HUES6 (cell line): ENCODE results near the gene TFPT.

Experiments used
- H3K27ac ChIP-seq: 2 replicates; pipeline ENCODE4 v1.7.0; 2013; ENCODE audit warnings: low read depth, mild to moderate bottlenecking, low read length, inconsistent platforms
- H3K27me3 ChIP-seq: 2 replicates; pipeline ENCODE4 v1.6.1; 2013; ENCODE audit warnings: low read length; ENCODE audit not compliant: control insufficient read depth, insufficient read depth
- H3K36me3 ChIP-seq: 2 replicates; pipeline ENCODE4 v1.6.1; 2013; ENCODE audit warnings: low read length; ENCODE audit not compliant: control insufficient read depth, insufficient read depth
- H3K4me1 ChIP-seq: 2 replicates; pipeline ENCODE4 v1.6.1; 2013; ENCODE audit warnings: low read length; ENCODE audit not compliant: control insufficient read depth, insufficient read depth
- H3K4me3 ChIP-seq: 2 replicates; pipeline ENCODE4 v1.5.1; 2013; ENCODE audit warnings: low read depth, low read length
- H3K9ac ChIP-seq: one replicate; pipeline ENCODE4 v1.6.1; 2013; ENCODE audit warnings: mild to moderate bottlenecking, low read length
- H3K9me3 ChIP-seq: 2 replicates; pipeline ENCODE4 v1.6.1; 2013; ENCODE audit warnings: low read depth, low read length; ENCODE audit not compliant: control insufficient read depth, insufficient read depth

TFPT gene

DNA sequence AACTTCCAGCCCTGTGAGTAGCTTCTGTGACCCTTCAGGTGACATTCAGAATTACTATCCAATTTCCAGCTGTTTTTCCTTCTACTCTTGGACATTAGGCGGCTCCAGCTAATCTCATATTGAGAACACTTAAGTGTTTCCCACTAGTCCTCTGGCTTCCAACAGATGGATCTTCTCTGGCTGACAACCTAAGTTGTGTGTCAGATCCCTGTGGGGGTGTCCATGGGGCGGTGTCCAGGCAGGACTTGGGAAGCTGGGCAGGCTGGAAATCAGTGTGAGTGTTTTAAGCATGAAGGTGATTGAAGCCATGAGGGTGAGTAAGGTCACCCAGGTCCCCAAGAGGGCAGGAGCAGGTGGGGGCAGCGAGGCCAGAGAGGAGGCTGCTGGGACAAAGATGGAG, 32.2 kb upstream of the TFPT start:
- Histone ChIP-seq H3K4me3 (no peak overlapping the region), H3K27ac (no peak overlapping the region), H3K9ac (no peak overlapping the region), H3K27me3 (no peaks in the 10 kb centered on the region), H3K9me3 (no peaks in the 10 kb centered on the region), H3K36me3 (peaks cover 97% of the 10 kb centered on the region), H3K4me1 (no peaks in the 10 kb centered on the region)

DNA sequence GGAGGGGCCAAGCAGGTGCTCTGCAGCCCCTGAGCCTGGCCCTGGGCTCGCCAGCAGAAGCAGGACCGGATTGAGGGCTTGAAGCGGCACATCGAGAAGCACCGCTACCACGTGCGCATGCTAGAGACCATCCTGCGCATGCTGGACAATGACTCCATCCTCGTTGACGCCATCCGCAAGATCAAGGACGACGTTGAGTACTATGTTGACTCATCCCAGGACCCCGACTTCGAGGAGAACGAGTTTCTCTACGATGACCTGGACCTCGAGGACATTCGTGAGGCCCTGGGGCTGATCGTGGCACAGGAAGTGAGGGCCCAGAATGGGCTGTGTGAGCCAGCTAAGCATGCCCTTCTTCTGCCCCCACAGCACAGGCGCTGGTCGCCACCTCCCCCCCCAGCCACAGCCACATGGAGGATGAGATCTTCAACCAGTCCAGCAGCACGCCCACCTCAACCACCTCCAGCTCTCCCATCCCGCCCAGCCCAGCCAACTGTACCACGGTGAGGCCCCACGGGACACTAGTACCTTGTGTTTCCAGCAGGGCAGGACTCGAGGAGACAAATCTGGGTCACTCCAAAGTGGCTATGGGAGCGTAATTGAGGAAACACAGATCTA, 30.2 kb upstream of the TFPT start:
- Histone ChIP-seq H3K4me3 (no peak overlapping the region), H3K27me3 (no peaks in the 10 kb centered on the region), H3K9ac (no peak overlapping the region), H3K36me3 (peaks cover 99% of the 10 kb centered on the region), H3K9me3 (no peaks in the 10 kb centered on the region), H3K27ac (no peak overlapping the region), H3K4me1 (no peaks in the 10 kb centered on the region)

DNA sequence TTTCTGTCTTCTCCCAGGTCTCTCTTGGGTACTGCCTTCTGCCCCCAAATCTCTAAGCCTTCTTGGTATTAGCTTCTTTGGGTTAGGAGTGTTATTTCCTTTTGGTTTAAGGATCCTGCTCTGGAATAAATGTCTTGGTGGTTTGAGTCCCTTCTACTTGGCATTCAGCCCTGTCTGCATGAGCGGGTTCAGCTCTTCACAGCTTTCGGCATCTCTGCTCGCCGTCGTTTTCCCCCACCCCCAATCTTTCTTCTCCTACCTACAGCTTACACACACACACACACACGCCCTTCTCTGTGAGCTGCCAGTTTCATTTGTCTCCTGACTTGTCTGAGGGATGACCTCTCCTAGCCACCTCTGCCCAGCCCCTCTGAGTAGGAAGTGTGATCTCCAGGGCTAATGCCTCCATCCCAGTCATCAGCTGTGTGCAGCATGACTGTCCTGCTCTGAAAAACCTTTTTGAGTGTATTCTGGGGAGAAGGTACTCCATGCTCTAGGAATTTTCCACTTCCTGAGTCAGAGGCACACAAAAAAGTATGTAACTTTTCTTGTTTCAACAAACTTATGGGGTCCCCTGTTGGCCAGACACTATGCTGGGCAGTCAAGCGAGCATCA, 26.8 kb upstream of the TFPT start:
- H3K4me1 ChIP-seq, result peaks cover 4% of the 10 kb centered on the region; the same call in 1 of the 2 replicates
- no peak overlapping the region for H3K27ac ChIP-seq
- no peaks in the 10 kb centered on the region for H3K9me3 ChIP-seq
- H3K27me3 ChIP-seq, result no peaks in the 10 kb centered on the region
- H3K9ac ChIP-seq, result no peak overlapping the region
- H3K36me3 ChIP-seq, result peaks cover 86% of the 10 kb centered on the region
- no peak overlapping the region for H3K4me3 ChIP-seq

DNA sequence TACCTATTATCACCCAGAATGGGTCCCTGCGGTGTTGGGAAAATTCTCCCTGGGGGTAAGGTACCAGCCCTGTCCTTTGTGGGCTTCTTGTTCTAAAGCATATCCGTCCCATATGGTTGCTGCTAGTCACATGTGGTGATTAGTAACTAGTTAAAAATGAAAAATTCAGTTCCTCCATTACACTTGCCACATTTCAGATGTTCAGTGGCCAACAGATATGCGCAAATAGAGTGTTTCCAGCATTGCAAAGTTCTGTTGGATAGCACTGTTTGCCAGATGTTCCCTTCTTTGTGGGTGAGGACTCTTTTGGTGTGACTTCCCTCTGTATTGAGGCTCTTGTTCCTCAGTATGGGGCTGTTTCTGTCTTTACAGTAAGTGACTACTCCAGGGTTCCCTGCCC, 25.9 kb upstream of the TFPT start:
- Histone ChIP-seq H3K4me1 (peaks cover 4% of the 10 kb centered on the region; the same call in 1 of the 2 replicates), H3K4me3 (no peak overlapping the region), H3K27ac (no peak overlapping the region), H3K27me3 (no peaks in the 10 kb centered on the region), H3K36me3 (peaks cover 76% of the 10 kb centered on the region), H3K9me3 (no peaks in the 10 kb centered on the region), H3K9ac (no peak overlapping the region)

DNA sequence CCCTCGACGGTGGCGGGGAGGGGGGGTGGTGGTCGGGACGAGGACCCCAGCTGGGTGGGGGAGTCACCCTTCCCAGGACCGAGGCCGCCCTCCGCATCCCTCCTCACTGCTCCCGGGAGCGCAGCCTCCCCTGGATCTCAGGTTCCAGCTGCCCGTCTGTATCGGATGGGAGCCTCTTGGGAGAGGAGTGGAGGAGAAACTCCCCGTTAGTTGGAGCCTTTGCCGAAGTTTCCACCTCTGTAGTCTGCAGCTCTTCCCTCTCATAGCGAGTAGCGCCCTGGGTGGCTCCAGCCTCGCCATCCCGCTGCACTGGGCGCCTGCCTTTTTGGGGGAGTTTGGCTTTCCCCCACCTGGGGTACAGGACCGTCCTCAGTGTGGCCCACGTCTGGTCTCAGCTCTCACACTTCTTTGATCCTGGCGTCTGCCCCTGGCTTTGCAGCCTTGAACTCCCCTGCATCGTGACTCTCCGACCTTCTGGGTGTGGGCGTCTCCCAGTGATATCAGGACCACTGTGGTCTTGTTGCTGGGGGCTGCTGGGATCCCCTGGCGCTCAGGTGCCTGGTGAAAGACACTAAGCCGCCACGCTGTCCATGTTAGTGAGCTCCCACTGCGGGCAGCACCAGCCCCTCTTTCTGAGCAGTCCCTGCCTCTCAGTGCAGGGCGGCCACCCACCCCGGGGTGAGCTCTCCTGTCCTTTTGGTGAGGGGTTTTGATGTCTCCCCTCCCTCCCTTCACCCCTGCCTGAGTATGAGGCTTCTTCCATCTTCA, 23.2 kb upstream of the TFPT start:
- Histone ChIP-seq H3K27ac (no peak overlapping the region; the same call in 1 of the 2 replicates), H3K9ac (peak overlapping the region; percentile 93), H3K9me3 (no peaks in the 10 kb centered on the region), H3K4me1 (peaks cover 9% of the 10 kb centered on the region; the same call in 1 of the 2 replicates), H3K27me3 (no peaks in the 10 kb centered on the region), H3K36me3 (peaks cover 50% of the 10 kb centered on the region), H3K4me3 (peak overlapping the region; percentile 71)

DNA sequence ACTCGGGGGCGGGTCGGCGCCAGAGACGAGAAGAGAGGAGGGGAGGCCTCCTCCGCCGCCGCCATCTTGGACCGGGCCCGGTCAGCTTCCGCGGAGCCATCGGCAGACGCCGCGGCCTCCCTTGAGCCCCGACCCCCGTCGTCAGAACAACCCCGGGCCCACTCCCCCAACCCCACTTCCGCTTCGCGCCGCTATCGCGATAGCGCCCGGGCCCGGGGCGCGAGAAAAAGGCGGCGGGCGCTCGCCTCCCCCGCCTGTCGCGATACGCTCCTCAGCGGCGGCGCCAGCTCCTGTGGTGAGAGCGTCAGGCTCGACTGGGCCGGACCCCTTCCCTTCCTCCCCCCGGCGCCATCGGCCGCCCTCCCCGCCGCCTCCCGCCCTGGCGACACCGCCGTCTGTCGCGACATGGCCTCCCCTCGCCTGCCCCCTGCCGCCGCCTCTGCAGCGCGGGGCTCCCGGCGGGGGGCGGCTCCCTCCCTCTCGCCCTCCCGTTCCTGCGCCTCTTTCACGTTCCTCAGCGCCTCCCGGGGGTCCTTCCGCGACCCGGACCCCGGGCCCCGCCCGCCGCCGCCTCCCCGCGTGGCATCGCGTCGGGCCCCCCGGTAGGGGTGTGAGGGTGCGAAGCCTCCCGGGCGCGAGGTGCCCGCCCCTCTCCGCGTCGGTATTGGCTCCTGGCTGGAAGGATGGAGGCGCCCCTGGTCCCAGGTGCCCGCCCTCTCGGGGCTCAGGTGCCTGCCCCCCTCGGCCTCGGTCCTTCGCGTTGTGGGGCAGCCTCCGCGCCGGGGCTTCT, 22.4 kb upstream of the TFPT start, which contains the start of gene CNOT3:
Gene CNOT3, plus strand, starts transcription at position 64 of the 790 bp plus-strand sequence. CDS start 5,217 bp downstream, outside the sequence.
- peaks cover 46% of the 10 kb centered on the region for H3K36me3 ChIP-seq
- H3K9ac ChIP-seq, result peak within 1 kb of the TSS; percentile 93
- H3K9me3 ChIP-seq, result no peaks in the 10 kb centered on the region
- no peaks in the 10 kb centered on the region for H3K27me3 ChIP-seq
- H3K4me1 ChIP-seq, result peaks cover 9% of the 10 kb centered on the region; the same call in 1 of the 2 replicates
- H3K4me3 ChIP-seq, result peak within 1 kb of the TSS; percentile 71
- peak within 1 kb of the TSS; percentile 99 for H3K27ac ChIP-seq

DNA sequence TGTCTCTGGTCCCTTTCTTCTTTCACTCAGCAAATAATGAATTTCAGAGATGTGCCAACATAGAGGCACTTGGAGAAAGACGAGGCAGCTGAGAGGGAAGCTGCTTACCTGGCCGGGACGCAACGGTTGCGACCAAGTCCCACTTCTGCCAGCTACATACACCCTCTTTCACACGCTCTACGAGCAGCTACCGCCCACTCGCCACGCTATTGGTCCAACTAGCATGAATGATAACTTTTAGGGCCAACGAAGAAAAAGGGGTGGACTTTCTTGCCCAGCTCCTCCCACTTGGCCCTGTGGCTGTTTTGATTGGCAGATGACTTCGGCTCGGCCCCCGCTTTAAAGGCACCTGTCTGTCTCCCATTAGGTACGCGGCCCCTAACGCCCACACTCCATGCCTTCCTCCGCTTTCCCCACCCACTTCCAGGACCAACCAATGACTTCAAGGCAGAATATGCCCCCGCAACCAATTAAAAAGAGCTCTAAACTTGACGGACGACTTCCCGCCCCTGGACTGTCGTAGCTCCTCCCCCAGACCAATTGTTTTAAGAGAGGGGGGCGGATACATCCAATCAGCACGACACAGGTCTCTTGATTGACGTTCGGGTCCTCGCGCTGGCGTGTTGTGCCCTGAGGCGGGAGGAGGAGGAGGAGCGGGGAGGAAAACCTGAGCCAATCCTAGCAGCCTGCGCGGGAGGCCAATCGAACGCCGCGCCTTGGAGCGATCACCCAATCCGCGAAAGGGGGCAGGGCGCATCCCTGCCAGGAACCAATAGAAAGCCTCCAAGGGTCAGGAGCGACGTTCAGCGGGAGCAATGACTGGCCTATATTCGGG, 21.6 kb upstream of the TFPT start:
- no peaks in the 10 kb centered on the region for H3K9me3 ChIP-seq
- peak overlapping the region; percentile 93 for H3K9ac ChIP-seq
- H3K36me3 ChIP-seq, result peaks cover 39% of the 10 kb centered on the region
- H3K27me3 ChIP-seq, result no peaks in the 10 kb centered on the region
- H3K4me1 ChIP-seq, result peaks cover 9% of the 10 kb centered on the region; the same call in 1 of the 2 replicates
- no peak overlapping the region; the same call in 1 of the 2 replicates for H3K27ac ChIP-seq
- peak overlapping the region; percentile 71 for H3K4me3 ChIP-seq

DNA sequence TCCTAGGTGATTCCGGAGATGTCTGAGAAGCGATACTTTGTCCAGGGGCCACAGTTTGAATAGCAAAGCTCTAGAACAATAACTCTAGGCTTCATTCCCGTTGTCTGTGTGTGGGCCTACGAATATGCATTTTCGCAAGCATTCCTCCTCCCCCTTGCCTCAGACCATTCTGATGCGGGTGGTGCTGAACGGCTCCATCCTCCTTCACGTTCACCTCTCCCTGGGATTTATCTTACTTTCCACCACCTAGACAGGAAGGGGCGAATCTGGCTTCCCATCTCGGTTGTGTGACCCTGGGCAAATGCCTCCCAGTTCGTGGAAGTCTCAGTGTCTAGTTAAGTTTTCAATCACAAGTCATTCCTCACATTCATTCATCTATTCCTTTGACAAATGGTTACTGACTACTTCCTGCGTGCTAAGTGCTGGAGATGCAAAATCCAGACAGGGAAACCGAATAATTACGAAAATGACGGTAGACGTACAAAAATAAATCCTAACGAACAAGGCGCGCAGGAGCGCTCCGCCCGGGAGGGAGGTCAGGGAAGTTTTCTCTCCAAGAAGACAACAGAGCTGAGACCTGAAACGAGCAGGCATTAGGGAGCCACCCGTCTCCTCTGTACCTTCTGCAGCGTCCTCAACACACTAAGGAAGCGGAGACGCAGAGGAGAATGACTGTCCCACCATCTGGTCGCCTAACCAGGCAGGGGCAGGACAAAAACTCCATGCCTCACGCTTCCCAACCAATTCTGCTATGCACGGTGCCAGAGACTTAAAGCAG, 20.8 kb upstream of the TFPT start:
- Histone ChIP-seq H3K27ac (no peak overlapping the region; the same call in 1 of the 2 replicates), H3K9me3 (no peaks in the 10 kb centered on the region), H3K36me3 (peaks cover 39% of the 10 kb centered on the region), H3K4me3 (peak overlapping the region; percentile 66), H3K27me3 (no peaks in the 10 kb centered on the region), H3K4me1 (peaks cover 9% of the 10 kb centered on the region; the same call in 1 of the 2 replicates), H3K9ac (peak overlapping the region; percentile 48)

DNA sequence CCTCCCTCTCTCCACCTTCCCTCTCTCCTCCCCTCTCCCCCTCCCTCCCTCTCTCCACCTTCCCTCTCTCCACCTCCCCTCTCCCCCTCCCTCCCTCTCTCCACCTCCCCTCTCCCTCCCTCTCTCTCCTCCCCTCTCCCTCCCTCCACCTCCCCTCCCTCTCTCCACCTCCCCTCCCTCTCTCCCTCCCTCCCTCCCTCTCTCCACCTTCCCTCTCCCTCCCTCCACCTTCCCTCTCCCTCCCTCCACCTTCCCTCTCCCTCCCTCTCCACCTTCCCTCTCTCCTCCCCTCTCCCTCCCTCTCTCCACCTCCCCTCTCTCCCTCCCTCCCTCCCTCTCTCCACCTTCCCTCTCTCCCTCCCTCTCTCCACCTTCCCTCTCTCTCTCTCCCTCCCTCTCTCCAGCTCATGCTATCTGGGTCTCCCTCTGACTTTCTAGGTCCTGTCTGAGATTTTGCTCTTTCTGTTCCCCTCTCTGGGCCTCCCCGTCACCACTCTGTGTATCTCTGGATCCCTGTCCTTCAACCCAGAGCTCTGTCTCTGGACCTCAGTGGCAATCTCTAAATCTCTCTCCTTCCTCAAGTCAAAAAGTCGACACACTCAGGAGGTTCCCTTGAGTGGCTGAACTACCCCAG, 18.6 kb upstream of the TFPT start:
- Histone ChIP-seq H3K4me3 (no peak overlapping the region), H3K9ac (no peak overlapping the region), H3K4me1 (0 out of 2 replicates have a peak, but pooled peaks cover 6% of the 10 kb centered on the region), H3K36me3 (peaks cover 35% of the 10 kb centered on the region), H3K27me3 (no peaks in the 10 kb centered on the region), H3K9me3 (no peaks in the 10 kb centered on the region), H3K27ac (no peak overlapping the region)
